Erythroblast (primary cell): ENCODE data around the gene EEPD1.

Experiments used
- GATA1 ChIP-seq: IDR thresholded peaks from 2 replicates; pipeline ENCODE4 v1.6.1; 2011; ENCODE audit warnings: low read depth, mild to moderate bottlenecking, control low read depth, low read length, moderate library complexity
- POLR2A ChIP-seq: IDR thresholded peaks from 2 replicates; pipeline ENCODE4 v1.6.1; 2011; ENCODE audit warnings: mild to moderate bottlenecking, low read length

DNA sequence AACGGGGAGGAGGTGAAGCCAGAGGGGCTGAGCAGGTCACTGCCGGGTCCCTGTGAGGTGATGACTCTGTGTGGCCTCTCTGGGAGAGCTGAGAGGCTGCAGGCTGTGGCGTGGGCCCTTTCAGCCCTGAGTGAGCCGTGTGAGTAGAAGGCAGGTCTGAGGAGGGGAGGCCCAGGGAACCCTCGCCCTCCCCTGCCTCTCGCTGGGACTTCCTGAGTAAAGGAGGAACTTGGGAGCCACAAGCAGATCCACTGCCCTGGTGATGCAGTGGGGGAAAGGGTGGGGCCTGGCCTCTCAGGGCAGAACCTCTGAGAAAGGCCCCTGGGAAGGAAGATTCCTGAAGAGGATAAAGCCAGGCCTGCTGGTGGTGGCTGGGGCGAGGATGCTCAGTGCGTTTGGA is 22.8 kb downstream of the EEPD1 start:
- no peak for TF ChIP-seq POLR2A
- no peak for TF ChIP-seq GATA1
